NCI-H748 treated with DMSO at 0.1 percent for 48 hours (cell line): ENCODE results near the gene GOSR1.
"Not testable (repeated sequence)": the region's sequence is repeated elsewhere in the genome, so short reads cannot be mapped to it uniquely, and the experiment has no call there.

Experiments
- DNase-seq: peaks from one replicate; lab custom pipeline; 2025; lab: John Stamatoyannopoulos, UW

Gene GOSR1

GRCh38 chr17:30547778-30548573 is 70.8 kb downstream of the GOSR1 start:
- DNase-seq = no peak

- DNase-seq = not testable (repeated sequence)
These were observed 72.0 kb downstream of the GOSR1 start for GRCh38 chr17:30549181-30549580.

GRCh38 chr17:30549864-30550511 is 72.8 kb downstream of the GOSR1 start:
- DNase-seq = no peak

- no peak for DNase-seq
These were observed 73.5 kb downstream of the GOSR1 start for GRCh38 chr17:30550512-30551273.

GRCh38 chr17:30551274-30551995 is 74.2 kb downstream of the GOSR1 start:
- DNase-seq = not testable (repeated sequence)

- no peak for DNase-seq
These were observed 74.8 kb downstream of the GOSR1 start for GRCh38 chr17:30551996-30552339.

DNA sequence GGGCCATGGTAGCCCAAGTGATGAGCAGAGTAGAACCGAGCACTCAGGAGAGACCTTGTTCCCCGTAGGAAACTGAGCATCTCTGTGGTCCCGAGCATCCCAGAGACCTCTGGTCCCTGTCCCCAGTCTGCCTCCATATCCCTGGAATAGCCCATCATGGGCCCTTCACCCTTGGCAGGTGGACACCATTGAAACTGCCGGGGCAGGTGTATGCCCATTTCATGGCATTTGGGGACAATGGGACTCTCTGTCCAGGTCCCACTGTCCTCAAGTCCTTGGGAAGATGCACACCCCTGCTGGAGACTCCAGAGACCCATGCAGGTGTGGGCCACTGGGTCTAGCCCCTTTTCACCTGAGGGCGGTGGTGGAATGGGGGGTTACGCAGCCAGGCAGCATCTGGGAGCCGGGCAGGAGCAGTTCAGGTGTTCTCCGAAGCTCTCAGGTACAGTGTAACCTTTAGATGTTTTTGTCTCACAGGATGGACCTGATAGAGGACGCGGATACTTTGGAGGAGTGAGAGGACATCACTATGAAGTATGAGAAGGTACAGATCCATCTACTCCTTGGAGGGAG is 75.9 kb downstream of the GOSR1 start:
- no peak for DNase-seq

GRCh38 chr17:30553823-30554440 is 76.7 kb downstream of the GOSR1 start:
- not testable (repeated sequence) for DNase-seq

DNA sequence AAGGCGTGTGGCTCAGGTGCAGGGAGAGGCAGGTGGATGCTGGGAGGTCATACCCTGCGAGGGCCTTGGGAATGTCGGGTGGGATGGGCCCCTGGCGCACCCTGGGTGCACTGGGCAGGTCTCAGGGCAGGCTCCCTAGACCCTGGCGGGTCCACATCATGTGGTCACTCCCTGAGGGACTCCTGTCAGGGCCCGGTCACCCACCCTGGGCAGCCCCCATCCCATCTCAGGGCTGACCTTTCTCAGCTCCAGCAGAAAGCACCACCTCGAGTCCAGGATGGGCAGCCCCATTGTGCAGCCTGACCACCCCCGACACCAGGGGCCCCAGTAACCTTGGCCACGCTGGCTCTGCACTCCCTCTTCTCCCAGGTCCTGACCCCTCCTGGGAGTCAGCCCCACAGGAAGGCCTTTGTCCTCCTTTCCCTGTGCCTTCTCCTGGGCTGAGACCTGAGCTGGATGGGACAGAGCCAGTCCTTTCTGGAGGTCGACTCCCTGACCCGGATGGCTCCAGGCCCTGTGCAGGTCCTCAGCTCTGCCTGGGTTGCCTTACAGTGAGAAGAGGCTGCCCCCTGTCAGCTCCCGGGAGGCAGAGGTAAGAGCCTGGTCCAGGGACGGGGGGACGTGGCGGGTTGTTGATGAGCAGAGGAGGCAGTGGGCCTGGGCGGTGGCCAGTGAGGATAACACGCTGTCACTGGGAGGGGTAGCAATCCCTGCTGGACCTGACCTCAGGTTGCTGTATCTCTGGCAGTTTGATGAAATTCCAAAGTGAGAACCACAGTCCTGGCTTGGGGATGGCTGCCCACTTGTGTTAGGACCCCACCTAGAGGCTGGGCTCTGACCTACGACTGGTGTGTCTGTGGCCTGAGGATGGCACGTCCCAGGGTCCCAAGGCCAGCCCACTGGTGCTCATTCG is 77.9 kb downstream of the GOSR1 start:
- DNase-seq = no peak

DNA sequence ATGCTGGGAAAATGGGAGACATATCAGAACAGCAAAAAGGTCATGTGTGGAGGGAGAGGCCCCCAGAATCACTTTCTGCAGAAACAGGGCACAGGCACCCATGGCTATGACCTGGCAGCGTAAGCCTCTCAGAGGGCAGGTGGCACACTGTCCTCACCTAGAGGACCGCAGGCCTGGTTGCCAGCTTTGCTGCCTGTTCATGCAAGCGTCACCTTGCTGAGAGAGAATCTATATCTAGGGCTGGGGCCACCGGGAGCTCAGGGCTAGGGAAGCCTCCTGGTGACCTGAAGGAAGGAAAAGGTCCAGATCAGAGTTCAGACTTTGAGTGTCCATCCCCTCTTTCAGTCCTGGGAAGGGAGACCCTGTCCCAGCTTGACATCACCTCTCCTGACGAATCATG is 78.7 kb downstream of the GOSR1 start:
- DNase-seq = no peak

GRCh38 chr17:30556374-30557332 is 79.4 kb downstream of the GOSR1 start:
- DNase-seq = no peak

GRCh38 chr17:30557916-30558685 is 80.9 kb downstream of the GOSR1 start:
- DNase-seq = no peak

DNA sequence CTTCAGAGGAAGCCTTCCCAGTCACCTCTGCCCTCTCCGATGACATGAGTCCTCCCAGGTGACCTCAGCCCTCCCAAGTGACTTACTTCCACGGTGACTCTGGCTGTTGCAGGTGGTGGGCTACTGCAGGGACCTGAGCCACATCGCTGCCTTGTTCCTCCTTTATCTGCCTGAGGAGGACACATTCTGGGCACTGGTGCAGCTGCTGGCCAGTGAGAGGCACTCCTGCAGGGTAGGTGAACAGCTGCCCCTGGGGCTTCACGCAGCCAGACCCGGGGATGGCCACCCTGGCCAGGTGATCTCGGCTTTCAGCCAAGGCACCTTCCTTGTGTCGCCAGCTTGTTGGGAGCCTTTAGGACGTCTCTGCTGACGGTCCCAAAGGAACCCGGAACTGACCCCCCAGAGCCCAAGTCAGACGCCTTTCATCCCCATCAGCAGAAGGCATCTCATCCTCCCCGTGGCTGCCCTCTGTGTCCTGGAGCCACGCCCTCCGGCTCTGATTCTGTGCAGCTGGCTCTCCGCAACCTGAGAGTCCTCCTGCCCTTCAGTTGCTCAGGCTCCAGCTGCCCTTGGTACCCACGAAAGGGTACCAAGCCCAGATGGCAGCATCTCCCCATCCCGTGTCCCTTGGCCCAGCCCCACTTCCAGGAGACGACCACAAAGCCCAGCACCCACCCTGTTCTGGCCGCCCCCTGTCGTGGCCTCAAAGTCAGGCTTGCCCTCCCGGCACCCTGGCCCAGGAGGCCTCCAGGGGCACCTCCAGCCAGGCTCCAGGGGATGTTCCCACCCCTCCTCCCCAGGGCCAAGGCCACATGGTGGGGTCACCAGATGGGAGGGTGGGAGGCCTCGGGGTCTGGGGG is 81.7 kb downstream of the GOSR1 start:
- DNase-seq = no peak

DNA sequence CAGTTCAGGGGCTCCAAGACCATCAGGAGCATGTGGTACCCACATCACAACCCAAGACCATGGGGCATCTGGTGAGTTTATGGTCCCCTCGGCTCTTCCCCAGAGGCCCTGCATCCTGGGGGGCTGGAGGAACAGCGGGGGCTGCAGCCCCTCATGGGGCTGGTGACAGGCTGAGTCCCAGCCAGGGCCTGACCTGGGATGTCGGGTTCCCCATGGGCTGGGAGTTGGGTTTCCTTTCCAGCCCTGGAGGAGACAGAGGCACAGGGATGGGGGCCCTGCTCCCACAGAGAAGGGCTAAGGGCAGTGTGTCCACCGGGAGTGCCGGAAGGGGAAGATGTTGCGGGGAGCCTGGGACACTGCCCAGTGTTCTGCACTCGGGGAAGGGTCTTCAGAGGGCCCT is 82.4 kb downstream of the GOSR1 start:
- DNase-seq = no peak

DNA sequence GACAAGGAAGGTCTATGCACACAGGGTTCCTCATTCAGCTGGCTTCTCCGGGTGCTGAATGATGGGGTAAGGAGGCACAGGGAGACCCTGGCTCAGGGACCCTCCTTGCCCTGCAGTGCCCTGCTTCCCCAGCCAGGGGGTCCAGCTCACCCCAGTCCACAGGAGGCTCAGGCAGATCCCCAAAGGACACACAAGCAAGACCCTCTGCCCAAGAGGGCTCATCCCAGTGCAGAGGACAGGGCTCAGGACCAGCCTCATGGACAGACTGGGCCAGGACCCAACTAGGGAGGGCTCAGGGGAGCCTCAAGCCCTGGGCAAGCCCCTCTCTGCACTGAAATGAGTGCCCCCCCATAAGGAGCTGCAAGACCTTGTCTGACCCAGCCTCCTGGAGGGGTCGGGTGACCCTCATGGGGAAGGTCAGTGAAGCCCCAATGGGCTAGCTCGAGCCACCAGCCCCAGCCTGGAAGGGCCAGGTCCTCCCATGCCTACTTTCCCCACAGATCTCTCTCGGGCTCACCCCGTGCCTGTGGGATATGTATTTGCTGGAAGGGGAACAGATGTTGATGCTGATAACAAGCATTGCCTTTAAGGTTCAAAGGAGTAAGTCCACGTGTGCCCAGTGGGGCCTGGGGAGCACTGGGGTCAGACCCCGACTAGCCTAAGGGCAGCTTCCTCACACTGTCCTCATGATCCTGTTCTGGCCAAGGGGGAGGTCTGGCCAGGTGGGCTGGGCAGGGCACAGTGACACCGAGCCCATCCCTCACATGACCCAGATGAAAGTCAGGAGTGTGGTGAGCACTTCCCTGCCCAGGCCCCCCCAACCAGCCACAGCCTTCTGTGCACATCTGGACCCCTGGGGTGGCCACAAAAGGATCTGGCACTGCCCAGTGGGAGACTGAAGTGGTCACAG is 83.2 kb downstream of the GOSR1 start:
- DNase-seq = not testable (repeated sequence)

- not testable (repeated sequence) for DNase-seq
These were observed 84.6 kb downstream of the GOSR1 start for GRCh38 chr17:30561766-30562165.
